ENCODE data around the gene CDCA4.

DNA sequence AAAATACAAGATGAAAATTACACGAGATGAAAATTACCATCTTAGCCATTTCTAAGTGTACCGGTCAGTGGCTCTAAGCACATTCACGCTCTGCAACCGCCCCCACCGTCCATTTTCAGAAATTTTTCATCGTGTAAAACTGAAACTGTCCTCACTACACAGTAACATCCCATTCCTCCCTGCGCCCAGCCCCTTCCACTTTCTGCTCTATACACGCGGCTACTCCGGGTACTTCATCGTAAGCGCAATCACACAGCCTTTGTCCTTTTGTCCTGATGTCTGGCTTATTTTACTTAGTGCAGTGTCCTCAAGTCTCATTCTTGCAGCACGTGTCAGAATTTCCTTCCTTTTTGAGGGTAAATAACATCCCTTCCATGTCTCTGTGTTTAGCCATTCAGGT is 47.9 kb upstream of the CDCA4 start:
- no peak for TF ChIP-seq EZH2 (IDR thresholded peaks at IDR 0.05; ENCODE audit: insufficient read depth, poor library complexity, severe bottlenecking)
- TF ChIP-seq EZH2phosphoT487 (IDR thresholded peaks at IDR 0.05; ENCODE audit: insufficient read depth, low read depth): no peak
